Liver (tissue), 9 donors: ENCODE results near the gene LSMEM2. TPM values are rescaled to one million over a fixed set of nuclear protein-coding genes. Genes with fewer than 3 reads are reported as not detected.

ENCODE experiments used
- DNase-seq: peaks from one replicate; pipeline ENCODE4 v3.0.0-alpha.2; 2017; ENCODE audit warnings: low spot score
- H3K27ac ChIP-seq, 2 donors: one replicate each; pipeline ENCODE4 v1.7.0; 2013; ENCODE audit warnings: inconsistent platforms in 2 of 2, low read length in 2 of 2, control low read depth in 1 of 2, low read depth in 1 of 2, mild to moderate bottlenecking in 1 of 2
- H3K27me3 ChIP-seq, 4 donors: one replicate each; pipeline versions ENCODE4 v1.6.1 to v1.7.0; 2013; ENCODE audit warnings: low read length in 3 of 4, inconsistent platforms in 1 of 4, mild to moderate bottlenecking in 1 of 4, moderate library complexity in 1 of 4; ENCODE audit not compliant: control insufficient read depth in 4 of 4, insufficient read depth in 4 of 4
- H3K36me3 ChIP-seq, 4 donors: one replicate each; pipeline versions ENCODE4 v1.6.1 to v1.7.0; 2013; ENCODE audit warnings: low read length in 3 of 4, mild to moderate bottlenecking in 3 of 4, low read depth in 1 of 4, moderate library complexity in 1 of 4; ENCODE audit not compliant: control insufficient read depth in 4 of 4, insufficient read depth in 3 of 4
- H3K4me1 ChIP-seq, 4 donors: one replicate each; pipeline versions ENCODE4 v1.6.1 to v1.7.0; 2013; ENCODE audit warnings: low read length in 3 of 4, mild to moderate bottlenecking in 3 of 4, moderate library complexity in 1 of 4; ENCODE audit not compliant: control insufficient read depth in 4 of 4, insufficient read depth in 4 of 4
- H3K4me3 ChIP-seq, 3 donors: one replicate each; pipeline versions ENCODE4 v1.6.1 to v1.7.0; 2013; ENCODE audit warnings: low read length in 3 of 3, control low read depth in 1 of 3, low read depth in 1 of 3, mild to moderate bottlenecking in 1 of 3
- H3K9ac ChIP-seq, 2 donors: one replicate each; pipeline ENCODE4 v1.7.0; 2013; ENCODE audit warnings: low read length in 2 of 2, mild to moderate bottlenecking in 2 of 2, moderate library complexity in 2 of 2, control low read depth in 1 of 2, low read depth in 1 of 2
- H3K9me3 ChIP-seq, 4 donors: one replicate each; pipeline versions ENCODE4 v1.6.1 to v1.7.0; 2013; ENCODE audit warnings: low read length in 3 of 4; ENCODE audit not compliant: control insufficient read depth in 4 of 4
- FOXA1 ChIP-seq: IDR thresholded peaks from 2 replicates; pipeline ENCODE4 v1.6.1; 2016; ENCODE audit warnings: antibody characterized with exemption
- FOXA2 ChIP-seq: IDR thresholded peaks from 2 replicates; pipeline ENCODE4 v1.6.1; 2016; ENCODE audit warnings: antibody characterized with exemption
- GABPA ChIP-seq, 2 donors: IDR thresholded peaks in 1 of 2; conservative IDR thresholded peaks in 1 of 2; 2 replicates each; pipeline ENCODE4 v1.6.1; 2016; ENCODE audit warnings: antibody characterized with exemption in 2 of 2, mild to moderate bottlenecking in 1 of 2, moderate library complexity in 1 of 2
- HNF4A ChIP-seq, 2 donors: conservative IDR thresholded peaks; 2 replicates each; pipeline ENCODE4 v1.6.1; 2016; ENCODE audit warnings: antibody characterized with exemption in 2 of 2, mild to moderate bottlenecking in 2 of 2
- HNF4G ChIP-seq: IDR thresholded peaks from 2 replicates; pipeline ENCODE4 v1.6.1; 2016; ENCODE audit warnings: antibody characterized with exemption
- JUND ChIP-seq, 2 donors: IDR thresholded peaks; 2 replicates each; pipeline ENCODE4 v1.6.1; 2016; ENCODE audit warnings: antibody characterized with exemption in 2 of 2
- NR2F2 ChIP-seq: IDR thresholded peaks from 2 replicates; pipeline ENCODE4 v1.6.1; 2016; ENCODE audit warnings: antibody characterized with exemption
- RAD21 ChIP-seq, 2 donors: IDR thresholded peaks; 2 replicates each; pipeline ENCODE4 v1.6.1; 2016; ENCODE audit warnings: antibody characterized with exemption in 2 of 2, mild to moderate bottlenecking in 2 of 2
- SP1 ChIP-seq: IDR thresholded peaks from 2 replicates; pipeline ENCODE4 v1.6.1; 2018; ENCODE audit warnings: antibody characterized with exemption, mild to moderate bottlenecking
- TAF1 ChIP-seq: conservative IDR thresholded peaks from 2 replicates; pipeline ENCODE4 v1.6.1; 2016; ENCODE audit warnings: antibody characterized with exemption, mild to moderate bottlenecking
- YY1 ChIP-seq: IDR thresholded peaks from 2 replicates; pipeline ENCODE4 v1.6.1; 2016; ENCODE audit warnings: antibody characterized with exemption, mild to moderate bottlenecking
- WGBS: extraction: QIAGEN DNeasy Blood & Tissue Kit; methylation state at CpG from one replicate; pipeline ENCODE4 v1.1.7; 2013; 5-methylcytosine and 5-hydroxymethylcytosine counted together
- polyA plus RNA-seq, 2 donors: library from polyadenylated mRNA; stranded (reverse) in 1 of 2; unstranded in 1 of 2; fragments of 200-250 nt in 1 of 2; fragments of >200 nt in 1 of 2; fragmentation: Nextera tagmentation in 1 of 2; extraction: Ambion mirVana in 1 of 2; gene quantifications; one replicate each; pipeline versions ENCODE4 v1.2.1 to v1.2.3, GENCODE V29; 2013 to 2015
- total RNA-seq, 2 donors: library from RNA; depleted of rRNA; stranded (reverse); fragments of >200 nt; gene quantifications; one replicate each; pipeline ENCODE4 v1.2.3, GENCODE V29; 2014
- TF ChIP-seq, protein P1 (sequence below): fragments of 150-350 bp; IDR thresholded peaks from 2 replicates; pipeline ENCODE4 v1.5.1; 2017; ENCODE audit warnings: improper control_type of control experiment, low read depth, low read length; ENCODE audit not compliant: missing input control
- TF ChIP-seq, protein P2 (sequence below): IDR thresholded peaks from 2 replicates; pipeline ENCODE4 v1.6.1; 2016; ENCODE audit warnings: antibody characterized with exemption
- TF ChIP-seq, protein P3 (sequence below): IDR thresholded peaks from 2 replicates; pipeline ENCODE4 v1.6.1; 2016; ENCODE audit warnings: antibody characterized with exemption
- TF ChIP-seq, protein P4 (sequence below): IDR thresholded peaks from 2 replicates; pipeline ENCODE4 v1.6.1; 2016; ENCODE audit warnings: antibody characterized with exemption, mild to moderate bottlenecking
- TF ChIP-seq, protein P5 (sequence below): IDR thresholded peaks from 2 replicates; pipeline ENCODE4 v1.6.1; 2016; ENCODE audit warnings: antibody characterized with exemption
- donor health status: healthy.
- donor health status: healthy.
- donor health status: healthy.
- donor health status: healthy.
- donor health status: healthy.

LSMEM2 gene
- total and polyA plus RNA-seq, 4 donors, result 0.03 to 0.08 TPM; not detected in 2

DNA sequence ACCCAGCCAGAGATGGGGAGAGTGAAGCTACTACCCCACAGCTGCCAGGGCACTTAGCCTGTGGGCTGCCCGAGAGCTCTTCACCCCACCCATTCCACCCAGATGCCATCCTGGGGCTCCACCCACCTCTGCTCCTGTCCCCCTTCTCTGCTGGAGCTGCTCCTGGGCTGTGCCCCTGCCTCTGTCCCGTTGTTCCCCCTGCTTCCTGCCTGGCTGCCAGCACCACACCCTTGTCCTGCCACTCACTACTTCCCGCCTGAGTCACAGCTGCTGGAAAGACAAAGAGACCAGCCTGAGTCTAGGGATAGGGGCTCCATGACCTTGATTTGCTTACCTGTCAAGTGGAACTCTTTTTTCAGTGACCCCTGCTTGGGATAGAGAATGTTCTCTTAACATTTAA is 30.5 kb upstream of the LSMEM2 start:
- H3K9ac ChIP-seq, result no peak overlapping the region
- H3K36me3 ChIP-seq, result peaks cover 0 to 9% (median 5%) of the 10 kb centered on the region in 4 donors
- no peaks in the 10 kb centered on the region for H3K9me3 ChIP-seq
- no peaks in the 10 kb centered on the region for H3K27me3 ChIP-seq
- peak overlapping the region; percentile 5 to 74 for H3K27ac ChIP-seq
- no peak overlapping the region for H3K4me3 ChIP-seq
- peaks cover 6 to 72% (median 53%) of the 10 kb centered on the region in 4 donors for H3K4me1 ChIP-seq
- DNase-seq, result no peak
- 45% methylated on average over 3 of the region's 3 CpGs for WGBS
- no peak for TF ChIP-seq FOXA1
- TF ChIP-seq HNF4A (conservative IDR thresholded peaks at IDR 0.05), result no peak
- TF ChIP-seq YY1, result no peak

DNA sequence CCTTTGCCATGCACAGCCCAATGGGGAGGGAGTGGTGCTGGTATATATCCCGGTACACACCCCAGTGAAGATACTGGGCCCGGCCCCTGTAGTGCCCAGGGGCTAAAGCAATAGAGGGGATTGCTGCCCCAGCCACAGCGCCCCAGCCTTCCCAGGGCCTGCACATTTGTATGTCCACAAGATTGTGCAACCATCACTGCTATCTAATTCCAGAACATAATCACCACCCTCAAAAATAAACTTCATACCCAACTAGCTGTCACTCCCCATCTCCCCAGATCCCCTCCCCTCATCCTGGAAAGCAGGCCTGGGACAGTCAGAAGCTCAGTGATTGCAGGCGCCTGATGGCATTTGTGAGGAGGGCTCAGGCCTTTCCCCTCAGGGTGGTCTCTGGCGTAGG is 29.4 kb upstream of the LSMEM2 start:
- no peak overlapping the region for H3K4me3 ChIP-seq
- no peak for DNase-seq
- H3K4me1 ChIP-seq, result peaks cover 11 to 75% (median 57%) of the 10 kb centered on the region in 4 donors
- no peak overlapping the region for H3K9ac ChIP-seq
- peaks cover 0 to 9% (median 5%) of the 10 kb centered on the region in 4 donors for H3K36me3 ChIP-seq
- no peaks in the 10 kb centered on the region for H3K9me3 ChIP-seq
- H3K27me3 ChIP-seq, result no peaks in the 10 kb centered on the region
- no peak for TF ChIP-seq JUND (IDR thresholded peaks at IDR 0.05)
- TF ChIP-seq HNF4A (conservative IDR thresholded peaks at IDR 0.05), result no peak
- no peak for TF ChIP-seq GABPA (IDR thresholded peaks at IDR 0.05 in 1 of 2, conservative IDR thresholded peaks at IDR 0.05 in 1 of 2)
- no peak for TF ChIP-seq HNF4G
- TF ChIP-seq RAD21 (IDR thresholded peaks at IDR 0.05), result no peak
- TF ChIP-seq, protein P1, sequence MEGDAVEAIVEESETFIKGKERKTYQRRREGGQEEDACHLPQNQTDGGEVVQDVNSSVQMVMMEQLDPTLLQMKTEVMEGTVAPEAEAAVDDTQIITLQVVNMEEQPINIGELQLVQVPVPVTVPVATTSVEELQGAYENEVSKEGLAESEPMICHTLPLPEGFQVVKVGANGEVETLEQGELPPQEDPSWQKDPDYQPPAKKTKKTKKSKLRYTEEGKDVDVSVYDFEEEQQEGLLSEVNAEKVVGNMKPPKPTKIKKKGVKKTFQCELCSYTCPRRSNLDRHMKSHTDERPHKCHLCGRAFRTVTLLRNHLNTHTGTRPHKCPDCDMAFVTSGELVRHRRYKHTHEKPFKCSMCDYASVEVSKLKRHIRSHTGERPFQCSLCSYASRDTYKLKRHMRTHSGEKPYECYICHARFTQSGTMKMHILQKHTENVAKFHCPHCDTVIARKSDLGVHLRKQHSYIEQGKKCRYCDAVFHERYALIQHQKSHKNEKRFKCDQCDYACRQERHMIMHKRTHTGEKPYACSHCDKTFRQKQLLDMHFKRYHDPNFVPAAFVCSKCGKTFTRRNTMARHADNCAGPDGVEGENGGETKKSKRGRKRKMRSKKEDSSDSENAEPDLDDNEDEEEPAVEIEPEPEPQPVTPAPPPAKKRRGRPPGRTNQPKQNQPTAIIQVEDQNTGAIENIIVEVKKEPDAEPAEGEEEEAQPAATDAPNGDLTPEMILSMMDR, result no peak
- TF ChIP-seq, protein P2, sequence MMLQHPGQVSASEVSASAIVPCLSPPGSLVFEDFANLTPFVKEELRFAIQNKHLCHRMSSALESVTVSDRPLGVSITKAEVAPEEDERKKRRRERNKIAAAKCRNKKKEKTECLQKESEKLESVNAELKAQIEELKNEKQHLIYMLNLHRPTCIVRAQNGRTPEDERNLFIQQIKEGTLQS, result no peak
- TF ChIP-seq, protein P3, sequence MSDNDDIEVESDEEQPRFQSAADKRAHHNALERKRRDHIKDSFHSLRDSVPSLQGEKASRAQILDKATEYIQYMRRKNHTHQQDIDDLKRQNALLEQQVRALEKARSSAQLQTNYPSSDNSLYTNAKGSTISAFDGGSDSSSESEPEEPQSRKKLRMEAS, result no peak
- no peak for TF ChIP-seq NR2F2
- TF ChIP-seq YY1, result no peak
- TF ChIP-seq SP1, result no peak
- no peak for TF ChIP-seq TAF1
- peak overlapping the region; percentile 11 to 15 for H3K27ac ChIP-seq
- 87% methylated on average over 5 of the region's 5 CpGs for WGBS

DNA sequence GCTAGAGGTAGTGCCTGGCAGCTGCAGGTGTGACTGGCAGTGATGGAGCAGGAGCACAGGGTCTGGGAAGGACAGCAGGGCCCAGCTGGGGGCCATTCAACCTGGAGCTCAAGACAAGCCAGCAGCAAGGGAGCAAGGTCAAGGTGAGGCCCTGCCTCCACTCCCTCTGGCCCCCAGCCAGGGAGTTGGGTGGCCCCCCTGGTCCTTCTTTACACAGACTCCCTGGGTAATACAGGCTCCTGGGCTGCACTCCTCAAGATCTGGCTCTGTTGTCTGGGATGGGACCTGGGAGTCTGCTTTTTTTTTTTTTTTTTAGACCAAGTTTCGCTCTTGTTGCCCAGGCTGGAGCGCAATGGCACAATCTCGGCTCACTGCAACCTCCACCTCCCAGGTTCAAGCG is 28.4 kb upstream of the LSMEM2 start:
- 97% methylated on average over 4 of the region's 4 CpGs for WGBS
- no peak overlapping the region for H3K9ac ChIP-seq
- no peaks in the 10 kb centered on the region for H3K27me3 ChIP-seq
- H3K4me3 ChIP-seq, result no peak overlapping the region
- DNase-seq, result no peak
- peaks cover 2 to 9% (median 5%) of the 10 kb centered on the region in 4 donors for H3K36me3 ChIP-seq
- no peaks in the 10 kb centered on the region for H3K9me3 ChIP-seq
- peaks cover 15 to 77% (median 59%) of the 10 kb centered on the region in 4 donors for H3K4me1 ChIP-seq
- H3K27ac ChIP-seq, result no peak overlapping the region
- no peak for TF ChIP-seq NR2F2
- TF ChIP-seq, protein P4, sequence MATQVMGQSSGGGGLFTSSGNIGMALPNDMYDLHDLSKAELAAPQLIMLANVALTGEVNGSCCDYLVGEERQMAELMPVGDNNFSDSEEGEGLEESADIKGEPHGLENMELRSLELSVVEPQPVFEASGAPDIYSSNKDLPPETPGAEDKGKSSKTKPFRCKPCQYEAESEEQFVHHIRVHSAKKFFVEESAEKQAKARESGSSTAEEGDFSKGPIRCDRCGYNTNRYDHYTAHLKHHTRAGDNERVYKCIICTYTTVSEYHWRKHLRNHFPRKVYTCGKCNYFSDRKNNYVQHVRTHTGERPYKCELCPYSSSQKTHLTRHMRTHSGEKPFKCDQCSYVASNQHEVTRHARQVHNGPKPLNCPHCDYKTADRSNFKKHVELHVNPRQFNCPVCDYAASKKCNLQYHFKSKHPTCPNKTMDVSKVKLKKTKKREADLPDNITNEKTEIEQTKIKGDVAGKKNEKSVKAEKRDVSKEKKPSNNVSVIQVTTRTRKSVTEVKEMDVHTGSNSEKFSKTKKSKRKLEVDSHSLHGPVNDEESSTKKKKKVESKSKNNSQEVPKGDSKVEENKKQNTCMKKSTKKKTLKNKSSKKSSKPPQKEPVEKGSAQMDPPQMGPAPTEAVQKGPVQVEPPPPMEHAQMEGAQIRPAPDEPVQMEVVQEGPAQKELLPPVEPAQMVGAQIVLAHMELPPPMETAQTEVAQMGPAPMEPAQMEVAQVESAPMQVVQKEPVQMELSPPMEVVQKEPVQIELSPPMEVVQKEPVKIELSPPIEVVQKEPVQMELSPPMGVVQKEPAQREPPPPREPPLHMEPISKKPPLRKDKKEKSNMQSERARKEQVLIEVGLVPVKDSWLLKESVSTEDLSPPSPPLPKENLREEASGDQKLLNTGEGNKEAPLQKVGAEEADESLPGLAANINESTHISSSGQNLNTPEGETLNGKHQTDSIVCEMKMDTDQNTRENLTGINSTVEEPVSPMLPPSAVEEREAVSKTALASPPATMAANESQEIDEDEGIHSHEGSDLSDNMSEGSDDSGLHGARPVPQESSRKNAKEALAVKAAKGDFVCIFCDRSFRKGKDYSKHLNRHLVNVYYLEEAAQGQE, result no peak
- no peak for TF ChIP-seq TAF1
- TF ChIP-seq, protein P5, sequence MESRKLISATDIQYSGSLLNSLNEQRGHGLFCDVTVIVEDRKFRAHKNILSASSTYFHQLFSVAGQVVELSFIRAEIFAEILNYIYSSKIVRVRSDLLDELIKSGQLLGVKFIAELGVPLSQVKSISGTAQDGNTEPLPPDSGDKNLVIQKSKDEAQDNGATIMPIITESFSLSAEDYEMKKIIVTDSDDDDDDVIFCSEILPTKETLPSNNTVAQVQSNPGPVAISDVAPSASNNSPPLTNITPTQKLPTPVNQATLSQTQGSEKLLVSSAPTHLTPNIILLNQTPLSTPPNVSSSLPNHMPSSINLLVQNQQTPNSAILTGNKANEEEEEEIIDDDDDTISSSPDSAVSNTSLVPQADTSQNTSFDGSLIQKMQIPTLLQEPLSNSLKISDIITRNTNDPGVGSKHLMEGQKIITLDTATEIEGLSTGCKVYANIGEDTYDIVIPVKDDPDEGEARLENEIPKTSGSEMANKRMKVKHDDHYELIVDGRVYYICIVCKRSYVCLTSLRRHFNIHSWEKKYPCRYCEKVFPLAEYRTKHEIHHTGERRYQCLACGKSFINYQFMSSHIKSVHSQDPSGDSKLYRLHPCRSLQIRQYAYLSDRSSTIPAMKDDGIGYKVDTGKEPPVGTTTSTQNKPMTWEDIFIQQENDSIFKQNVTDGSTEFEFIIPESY, result no peak
- no peak for TF ChIP-seq GABPA (IDR thresholded peaks at IDR 0.05 in 1 of 2, conservative IDR thresholded peaks at IDR 0.05 in 1 of 2)
- TF ChIP-seq, protein P1, result no peak
- TF ChIP-seq, protein P2, result no peak
- TF ChIP-seq FOXA1, result no peak
- no peak for TF ChIP-seq HNF4G
- TF ChIP-seq, protein P3, result no peak
- TF ChIP-seq FOXA2, result no peak
- TF ChIP-seq HNF4A (conservative IDR thresholded peaks at IDR 0.05), result no peak
